Inflammatory macrophage treated with lipopolysaccharide for 4 hours (primary cell): ENCODE results near the gene ARHGAP8.
"Not testable (repeated sequence)": the region's sequence is repeated elsewhere in the genome, so short reads cannot be mapped to it uniquely, and the experiment has no call there.

Experiments
- DNase-seq: peaks from one replicate; pipeline ENCODE4 v3.0.0-alpha.2; 2020

Gene ARHGAP8

DNA sequence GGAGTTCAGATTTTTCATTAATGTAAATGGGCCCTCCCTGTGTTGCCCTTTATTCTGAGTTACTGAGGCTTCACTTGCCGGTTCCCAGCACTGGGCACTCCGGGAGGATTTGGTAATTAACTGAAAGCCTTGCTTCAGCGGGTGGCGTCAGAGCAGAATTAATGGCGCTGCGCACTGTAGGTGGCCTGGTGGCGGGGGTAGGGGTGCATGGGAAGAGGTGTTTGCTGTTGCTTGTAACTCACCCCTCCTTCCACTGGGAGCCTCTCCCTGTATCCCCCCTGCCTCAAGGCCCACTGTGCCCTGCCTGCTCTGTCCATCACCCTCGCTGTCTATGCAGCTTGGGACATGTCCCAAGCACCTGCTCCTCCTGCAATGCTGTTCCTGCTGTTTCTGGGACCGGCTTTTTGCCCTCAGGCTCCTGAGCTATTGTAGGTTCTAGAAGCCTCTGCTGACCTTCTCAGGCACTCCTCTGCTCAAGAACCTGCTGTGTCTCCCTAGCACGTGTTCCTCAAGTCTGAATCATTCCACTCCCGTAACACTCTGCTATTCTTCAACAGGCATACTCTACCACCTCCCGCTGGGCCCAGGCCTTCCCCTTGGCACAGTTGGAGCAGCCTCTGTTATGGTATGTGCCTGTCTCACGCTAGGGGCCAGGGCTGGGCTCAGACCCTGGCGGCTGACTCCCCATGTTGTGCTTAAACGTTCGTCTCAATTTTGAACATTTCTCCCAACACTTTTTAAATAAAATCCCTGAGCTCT lies 24.4 kb downstream of the ARHGAP8 start:
- DNase-seq: no peak

GRCh38 chr22:44777364-44777755 lies 25.0 kb downstream of the ARHGAP8 start:
- no peak for DNase-seq

- no peak for DNase-seq
Measured at GRCh38 chr22:44780876-44781449, 28.6 kb downstream of the ARHGAP8 start.

DNA sequence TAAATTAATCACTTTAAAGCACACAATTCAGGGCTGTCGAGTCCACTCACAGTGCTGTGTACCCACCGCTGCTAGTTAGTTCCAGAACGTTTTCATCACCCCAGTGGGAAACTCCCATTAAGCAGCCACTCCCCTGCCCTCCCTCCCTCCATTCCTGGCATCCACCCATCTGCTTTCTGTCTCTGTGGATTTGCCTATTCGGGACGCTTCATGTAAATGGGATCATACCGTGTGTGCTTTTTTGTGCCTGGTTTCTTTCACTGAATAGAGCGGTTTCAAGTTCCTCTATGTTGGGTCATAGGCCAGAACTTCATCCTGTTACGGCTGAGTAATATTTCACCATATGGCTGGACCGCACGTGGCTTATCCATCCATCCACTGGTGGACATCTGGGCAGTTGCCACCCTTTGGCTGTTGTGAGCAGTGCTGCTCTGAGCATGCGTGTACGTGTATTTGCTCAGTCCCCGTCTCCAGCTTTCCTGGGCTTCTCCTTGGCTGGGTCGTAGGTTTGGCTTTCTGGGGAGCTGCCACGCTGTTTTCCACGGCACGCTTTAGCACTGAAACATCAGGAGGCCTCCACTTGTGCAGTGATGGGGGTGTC lies 30.1 kb downstream of the ARHGAP8 start:
- no peak for DNase-seq

GRCh38 chr22:44783091-44783490 lies 30.7 kb downstream of the ARHGAP8 start:
- no peak for DNase-seq

GRCh38 chr22:44783581-44783980 lies 31.2 kb downstream of the ARHGAP8 start:
- no peak for DNase-seq

GRCh38 chr22:44786136-44786535 lies 33.8 kb downstream of the ARHGAP8 start:
- no peak for DNase-seq

- DNase-seq: no peak
Measured at GRCh38 chr22:44786610-44787009, 34.2 kb downstream of the ARHGAP8 start.

DNA sequence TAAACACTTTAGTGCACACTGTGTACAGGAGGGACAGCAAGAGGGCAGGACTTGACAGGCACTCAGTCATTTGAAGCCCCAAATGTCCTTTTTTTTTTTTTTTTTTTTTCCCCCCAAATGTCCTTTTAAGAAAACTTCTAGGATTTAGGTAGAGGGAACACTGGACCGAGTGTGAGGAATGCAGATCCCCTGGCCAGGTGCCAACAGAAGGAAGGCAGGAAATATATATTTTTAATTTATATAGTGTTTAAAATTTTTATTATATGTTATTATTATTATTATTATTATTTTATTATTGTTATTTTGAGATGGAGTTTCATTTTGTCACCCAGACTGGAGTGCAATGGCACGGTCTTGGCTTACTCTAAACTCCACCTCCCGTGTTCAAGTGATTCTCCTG lies 35.5 kb downstream of the ARHGAP8 start:
- no peak for DNase-seq

DNA sequence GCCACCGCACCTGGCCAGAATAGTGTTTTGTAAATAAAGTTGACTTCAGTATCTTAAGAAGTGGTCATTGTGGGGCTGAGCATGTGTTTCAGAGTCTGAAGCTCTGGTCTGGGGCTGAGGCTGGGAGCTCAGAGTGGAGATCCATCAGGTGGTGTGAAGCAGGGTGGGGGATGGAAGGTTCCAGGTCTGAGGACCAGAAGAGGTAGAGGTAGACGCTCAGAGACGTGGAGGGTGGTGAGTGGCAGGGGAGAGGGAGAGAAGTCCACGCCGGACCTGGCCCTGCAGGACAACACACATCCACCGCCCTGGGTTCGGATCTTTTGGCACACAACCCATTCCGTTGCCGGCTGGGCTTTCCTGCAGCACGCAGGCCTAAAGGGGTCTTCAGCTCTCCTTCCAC lies 40.7 kb downstream of the ARHGAP8 start:
- no peak for DNase-seq

DNA sequence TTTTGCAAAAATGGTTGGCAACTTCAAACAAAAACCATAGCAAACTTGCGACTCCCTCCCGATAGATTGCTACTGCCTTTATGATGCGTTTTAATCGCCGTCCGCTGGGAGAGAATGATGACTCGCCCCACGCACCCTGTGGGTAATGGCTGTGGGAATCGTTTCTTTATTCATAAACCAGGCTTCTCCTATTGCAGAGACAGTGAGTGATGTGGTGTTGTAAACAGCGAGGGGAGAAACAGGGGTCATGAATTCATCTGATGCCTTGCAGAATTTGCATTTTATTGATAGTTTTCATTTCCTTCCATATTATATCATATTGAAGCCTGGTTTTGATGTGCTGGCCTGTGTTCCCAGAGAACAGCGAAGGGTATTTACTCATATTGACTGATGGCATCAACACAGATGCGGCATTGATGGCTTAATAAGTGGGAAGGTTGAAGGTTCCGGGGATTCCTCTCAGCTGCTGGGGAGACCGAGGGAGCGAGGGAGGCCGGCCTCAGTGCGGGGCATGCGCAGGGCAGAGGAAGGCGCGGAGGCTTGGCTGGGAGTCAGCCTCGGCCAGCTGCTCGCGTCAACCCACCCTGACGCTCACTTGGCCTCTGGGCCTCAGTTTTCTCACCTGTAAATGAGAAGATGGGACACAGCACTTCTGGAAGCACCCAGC lies 41.3 kb downstream of the ARHGAP8 start:
- DNase-seq: no peak

DNA sequence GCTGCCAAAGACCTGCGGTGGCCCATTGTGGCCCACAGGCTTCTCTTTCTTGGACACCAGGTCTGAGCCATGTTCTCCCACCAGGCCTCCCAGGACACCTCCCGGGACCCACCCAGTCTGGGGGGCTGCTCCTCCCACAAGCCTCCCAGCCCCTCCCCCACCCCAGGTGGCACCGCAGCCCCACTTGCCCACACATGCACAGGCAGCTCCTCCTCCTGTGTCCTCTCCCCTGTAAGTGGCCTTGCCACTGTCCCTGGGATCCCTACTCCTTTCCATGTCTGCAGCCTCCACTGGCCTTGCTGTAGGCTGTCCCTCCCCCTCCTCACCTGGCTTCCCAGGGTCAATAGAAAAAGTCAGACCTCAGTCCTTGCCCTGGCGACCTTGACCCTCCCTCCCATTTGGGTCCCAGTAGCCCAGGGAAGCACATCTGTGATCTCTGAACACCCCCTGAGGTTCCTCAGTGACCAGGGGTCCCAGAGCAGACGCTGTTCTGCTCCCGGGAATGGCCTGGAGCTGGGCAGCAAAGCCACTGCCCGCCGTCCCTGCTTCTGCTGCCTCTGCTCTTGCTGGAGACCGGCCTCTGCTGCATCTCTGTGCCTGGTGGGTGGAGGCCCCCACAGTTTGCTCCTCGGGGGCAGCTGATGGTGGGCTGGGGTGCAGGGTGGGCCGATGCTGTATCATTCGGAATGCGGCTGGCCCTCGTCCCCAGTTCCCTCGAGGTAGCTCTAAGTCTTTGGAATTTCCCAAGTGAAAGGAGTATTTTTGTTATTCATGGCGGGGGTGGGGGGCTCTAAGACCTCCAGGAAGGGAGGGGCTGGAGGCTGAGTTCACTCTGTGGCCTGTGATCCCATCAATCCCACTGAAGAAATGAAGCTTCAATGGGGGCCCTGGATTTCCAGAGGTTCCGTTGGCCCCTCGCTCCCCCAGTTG lies 43.6 kb downstream of the ARHGAP8 start:
- DNase-seq: no peak

DNA sequence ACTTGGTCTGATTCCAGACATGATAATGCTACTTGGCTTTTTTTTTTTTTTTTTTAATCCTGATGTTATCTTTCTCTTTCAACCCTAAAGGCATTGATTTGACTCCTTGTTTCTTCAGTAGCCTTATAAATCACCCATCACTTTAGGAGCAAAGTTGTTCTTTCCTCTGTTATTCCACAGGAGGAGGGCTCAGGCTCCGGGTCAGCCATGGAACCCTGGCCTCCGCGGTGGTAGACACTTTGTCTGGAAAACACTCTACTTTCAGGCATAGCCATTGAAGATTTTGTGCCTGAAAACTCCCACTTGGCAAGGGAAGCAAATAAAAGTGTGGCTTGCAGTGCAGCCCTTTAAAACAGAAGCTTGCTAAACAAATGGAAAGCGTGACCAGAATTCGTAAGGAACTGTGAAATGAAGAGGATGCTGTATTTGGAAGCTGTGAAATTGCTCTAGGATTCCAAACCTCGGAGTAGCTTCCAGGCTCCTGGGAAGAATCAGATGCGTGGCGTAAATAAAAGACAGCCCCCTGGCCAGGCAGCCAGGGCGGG lies 44.9 kb downstream of the ARHGAP8 start:
- no peak for DNase-seq

- no peak for DNase-seq
Measured at GRCh38 chr22:44799077-44799945, 46.9 kb downstream of the ARHGAP8 start.

- DNase-seq: not testable (repeated sequence)
Measured at GRCh38 chr22:44799946-44800634, 47.7 kb downstream of the ARHGAP8 start.

GRCh38 chr22:44801476-44801875 lies 49.1 kb downstream of the ARHGAP8 start:
- no peak for DNase-seq

DNA sequence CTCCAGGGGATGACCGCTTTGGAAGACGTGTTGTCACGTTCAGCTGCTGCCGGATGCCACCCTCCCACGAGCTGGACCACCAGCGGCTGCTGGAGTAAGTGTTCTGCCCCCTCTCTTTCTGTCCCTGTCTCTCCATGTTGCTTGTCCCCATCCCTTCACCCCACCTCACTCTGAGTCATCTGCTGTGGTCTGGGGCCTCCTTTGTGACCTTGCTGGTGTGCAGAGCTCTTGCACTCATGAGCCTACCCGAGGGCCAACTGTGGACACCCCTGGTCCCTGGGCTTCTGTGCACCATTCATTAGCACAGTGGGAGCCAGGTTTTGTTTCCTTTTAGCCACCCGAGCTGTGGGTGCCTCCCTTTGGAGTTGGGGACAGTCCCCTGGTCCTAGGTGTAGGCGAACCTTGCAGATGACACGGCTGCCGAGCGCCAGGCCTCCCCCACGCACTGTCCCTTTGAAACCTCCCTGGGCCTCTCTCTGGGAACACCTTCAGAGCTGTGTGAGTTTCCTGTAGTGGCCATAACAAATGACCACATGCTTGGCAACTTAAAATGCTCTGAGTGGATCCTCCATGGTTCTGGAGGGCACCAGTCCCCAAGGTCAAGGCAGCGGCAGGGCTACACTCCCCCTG lies 49.8 kb downstream of the ARHGAP8 start:
- no peak for DNase-seq

- DNase-seq: no peak
Measured at GRCh38 chr22:44802956-44803355, 50.6 kb downstream of the ARHGAP8 start.

GRCh38 chr22:44804327-44804726 lies 52.0 kb downstream of the ARHGAP8 start:
- DNase-seq: no peak

DNA sequence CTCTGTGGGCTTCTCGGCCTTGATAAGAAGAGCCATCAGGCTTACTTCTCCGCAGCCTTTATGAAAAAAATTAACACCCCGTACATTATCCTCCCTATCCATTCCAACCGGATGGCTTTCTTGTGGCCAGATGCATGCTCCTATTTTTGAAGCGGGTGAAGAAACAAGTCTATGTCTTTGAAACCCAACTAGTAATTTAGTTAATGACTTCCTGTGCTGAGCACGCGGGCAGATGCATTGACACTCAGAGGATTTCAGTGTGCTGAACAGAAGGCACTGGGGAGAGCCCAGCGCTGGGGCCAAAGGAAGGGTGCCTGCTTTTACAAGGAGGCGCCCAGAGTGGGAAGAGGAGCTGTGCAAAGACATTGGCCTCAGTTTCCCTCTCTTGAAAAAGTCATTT lies 53.3 kb downstream of the ARHGAP8 start:
- DNase-seq: no peak
